Gastroesophageal sphincter (tissue), 3 donors: ENCODE measurements around the gene PCNX4.

ENCODE experiments used
- POLR2A ChIP-seq, 2 donors: fragments of 450-650 bp; IDR thresholded peaks; one replicate each; pipeline ENCODE4 v1.6.1; 2017; ENCODE audit warnings: antibody characterized with exemption in 2 of 2, mild to moderate bottlenecking in 2 of 2, moderate library complexity in 1 of 2
- TF ChIP-seq, protein P1 (sequence below), 4 experiments: fragments of 200-600 bp in 2 of 4; fragments of 450-650 bp in 2 of 4; sonication (generic) in 1 of 4; IDR thresholded peaks; one replicate each; pipeline ENCODE4 v1.5.1; 2017 to 2019; ENCODE audit warnings: antibody characterized with exemption in 4 of 4, mild to moderate bottlenecking in 2 of 4, moderate library complexity in 2 of 4

DNA sequence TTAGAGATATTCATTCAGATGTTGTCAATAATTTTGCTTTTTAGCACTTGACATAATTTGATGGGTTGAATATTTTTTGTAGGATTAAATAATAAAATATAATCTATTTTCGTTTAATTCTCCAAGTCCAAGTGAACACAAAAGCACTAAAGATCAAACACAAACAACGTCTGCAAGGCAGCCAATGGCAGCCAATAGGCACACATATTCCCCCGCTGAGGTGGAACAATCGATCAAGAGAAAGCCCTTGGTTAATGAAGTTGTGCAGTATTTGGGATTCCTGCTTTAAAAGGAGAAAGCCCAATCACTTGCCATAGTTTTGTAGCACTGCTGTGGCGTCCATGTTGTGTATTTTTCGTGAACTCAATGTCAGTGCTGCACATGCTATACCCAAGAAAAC, 72.0 kb downstream of the PCNX4 start:
- TF ChIP-seq, protein P1, sequence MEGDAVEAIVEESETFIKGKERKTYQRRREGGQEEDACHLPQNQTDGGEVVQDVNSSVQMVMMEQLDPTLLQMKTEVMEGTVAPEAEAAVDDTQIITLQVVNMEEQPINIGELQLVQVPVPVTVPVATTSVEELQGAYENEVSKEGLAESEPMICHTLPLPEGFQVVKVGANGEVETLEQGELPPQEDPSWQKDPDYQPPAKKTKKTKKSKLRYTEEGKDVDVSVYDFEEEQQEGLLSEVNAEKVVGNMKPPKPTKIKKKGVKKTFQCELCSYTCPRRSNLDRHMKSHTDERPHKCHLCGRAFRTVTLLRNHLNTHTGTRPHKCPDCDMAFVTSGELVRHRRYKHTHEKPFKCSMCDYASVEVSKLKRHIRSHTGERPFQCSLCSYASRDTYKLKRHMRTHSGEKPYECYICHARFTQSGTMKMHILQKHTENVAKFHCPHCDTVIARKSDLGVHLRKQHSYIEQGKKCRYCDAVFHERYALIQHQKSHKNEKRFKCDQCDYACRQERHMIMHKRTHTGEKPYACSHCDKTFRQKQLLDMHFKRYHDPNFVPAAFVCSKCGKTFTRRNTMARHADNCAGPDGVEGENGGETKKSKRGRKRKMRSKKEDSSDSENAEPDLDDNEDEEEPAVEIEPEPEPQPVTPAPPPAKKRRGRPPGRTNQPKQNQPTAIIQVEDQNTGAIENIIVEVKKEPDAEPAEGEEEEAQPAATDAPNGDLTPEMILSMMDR (IDR thresholded peaks at IDR 0.05): no peak
- TF ChIP-seq POLR2A (IDR thresholded peaks at IDR 0.05): no peak
